WTC11 (cell line): Measurements from ENCODE around the gene RNF215. TPM values are rescaled to one million over a fixed set of nuclear protein-coding genes. Genes with fewer than 3 reads are reported as not detected.
"Not testable (repeated sequence)": the region's sequence is repeated elsewhere in the genome, so short reads cannot be mapped to it uniquely, and the experiment has no call there.

Experiments used
- ATAC-seq: fragments of 200-7000 bp; cut with Tn5 transposase; 2 replicates; pipeline ENCODE4 v1.10.0; 2021; ENCODE audit warnings: mild to moderate bottlenecking, moderate library complexity
- CTCF ChIA-PET: fragments of 300-600 bp; sonication (Branson Sonifier 250); formaldehyde crosslinking; loops from one replicate; lab custom pipeline; 2021; ENCODE audit warnings: antibody characterized with exemption; lab: Charles Lee
- POLR2A ChIA-PET: fragments of 350-600 bp; sonication (Branson Sonifier 250); formaldehyde crosslinking; loops from one replicate; lab custom pipeline; 2021; ENCODE audit warnings: antibody characterized with exemption; lab: Charles Lee
- DNase-seq: peaks from one replicate; pipeline ENCODE4 v3.0.0; 2021; ENCODE audit warnings: low spot score
- H3K27ac Mint-ChIP-seq: 2 replicates; pipeline ENCODE4 v1.8.0; 2021; ENCODE audit warnings: mixed read lengths
- H3K27me3 Mint-ChIP-seq: 2 replicates; pipeline ENCODE4 v1.8.0; 2021; ENCODE audit warnings: low read depth, mild to moderate bottlenecking, moderate library complexity, mixed read lengths
- H3K36me3 Mint-ChIP-seq: 2 replicates; pipeline ENCODE4 v1.8.0; 2021; ENCODE audit warnings: mixed read lengths
- H3K4me1 Mint-ChIP-seq: 2 replicates; pipeline ENCODE4 v1.8.0; 2022; ENCODE audit warnings: mixed read lengths
- H3K4me3 Mint-ChIP-seq: 2 replicates; pipeline ENCODE4 v1.8.0; 2021; ENCODE audit warnings: mild to moderate bottlenecking, moderate library complexity, mixed read lengths
- H3K9me3 Mint-ChIP-seq: 2 replicates; pipeline ENCODE4 v1.8.0; 2021; ENCODE audit warnings: mixed read lengths
- E2F4 ChIP-seq: sonication (generic); formaldehyde crosslinking; IDR thresholded peaks from 2 replicates; pipeline ENCODE4 v1.8.1; 2022; ENCODE audit warnings: low read depth, mild to moderate bottlenecking, moderate library complexity, missing genetic modification reagents, borderline replicate concordance
- ETV6 ChIP-seq: sonication (generic); formaldehyde crosslinking; IDR thresholded peaks from 2 replicates; pipeline ENCODE4 v1.8.1; 2022; ENCODE audit warnings: mild to moderate bottlenecking, missing genetic modification reagents
- GRHL2 ChIP-seq: fragments of 250-450 bp; sonication (Bioruptor Pico); IDR thresholded peaks from 2 replicates; pipeline ENCODE4 v1.8.0; 2022; ENCODE audit warnings: mild to moderate bottlenecking, moderate library complexity; ENCODE audit not compliant: insufficient replicate concordance, severe bottlenecking
- HMGA2 ChIP-seq: fragments of 250-450 bp; sonication (Bioruptor Pico); IDR thresholded peaks from 2 replicates; pipeline ENCODE4 v1.4.0; 2021; ENCODE audit warnings: mild to moderate bottlenecking, moderate library complexity
- JAZF1 ChIP-seq: fragments of 250-450 bp; sonication (Bioruptor Pico); IDR thresholded peaks from 2 replicates; pipeline ENCODE4 v1.9.0; 2021; ENCODE audit warnings: moderate library complexity, mild to moderate bottlenecking, inconsistent platforms
- NFYB ChIP-seq: sonication (generic); formaldehyde crosslinking; conservative IDR thresholded peaks from 2 replicates; pipeline ENCODE4 v1.8.0; 2022; ENCODE audit warnings: low read depth, missing genetic modification reagents
- PRDM15 ChIP-seq: sonication (generic); formaldehyde crosslinking; IDR thresholded peaks from 2 replicates; pipeline ENCODE4 v1.8.0; 2022; ENCODE audit warnings: missing genetic modification reagents
- RORB ChIP-seq: fragments of 250-450 bp; sonication (Bioruptor Pico); IDR thresholded peaks from 2 replicates; pipeline ENCODE4 v1.9.0; 2021; ENCODE audit warnings: mild to moderate bottlenecking
- TP53 ChIP-seq: sonication (generic); formaldehyde crosslinking; IDR thresholded peaks from 2 replicates; pipeline ENCODE4 v1.8.1; 2023; ENCODE audit warnings: mild to moderate bottlenecking, missing genetic modification reagents
- ZNF121 ChIP-seq: sonication (generic); formaldehyde crosslinking; IDR thresholded peaks from 2 replicates; pipeline ENCODE4 v1.8.0; 2023; ENCODE audit warnings: missing genetic modification reagents
- ZNF416 ChIP-seq: fragments of 250-450 bp; sonication (Bioruptor Pico); IDR thresholded peaks from 2 replicates; pipeline ENCODE4 v1.9.0; 2021; ENCODE audit warnings: mild to moderate bottlenecking, inconsistent platforms
- ZNF423 ChIP-seq: fragments of 250-450 bp; sonication (Bioruptor Pico); IDR thresholded peaks from 2 replicates; pipeline ENCODE4 v2.1.2; 2022; ENCODE audit warnings: mild to moderate bottlenecking, moderate library complexity
- total RNA-seq: library from RNA; stranded (reverse); gene quantifications from 3 replicates; pipeline ENCODE4 v1.2.3, GENCODE V29; 2021
- TF ChIP-seq, protein P1 (sequence below): sonication (generic); formaldehyde crosslinking; IDR thresholded peaks from 2 replicates; pipeline ENCODE4 v1.8.1; 2022; ENCODE audit warnings: missing genetic modification reagents, borderline replicate concordance
- TF ChIP-seq, protein P2 (sequence below): fragments of 250-450 bp; sonication (Bioruptor Pico); IDR thresholded peaks from 2 replicates; pipeline ENCODE4 v1.9.0; 2021; ENCODE audit warnings: mild to moderate bottlenecking
- TF ChIP-seq, protein P3 (sequence below): sonication (generic); formaldehyde crosslinking; IDR thresholded peaks from 2 replicates; pipeline ENCODE4 v1.8.0; 2022; ENCODE audit warnings: mild to moderate bottlenecking, missing genetic modification reagents
- TF ChIP-seq, protein P4 (sequence below): fragments of 250-450 bp; sonication (Bioruptor Pico); IDR thresholded peaks from 2 replicates; pipeline ENCODE4 v1.9.0; 2021; ENCODE audit warnings: moderate library complexity, mild to moderate bottlenecking, inconsistent platforms, borderline replicate concordance

RNF215 gene
- total RNA-seq, 1 experiment from 2014 or later: 25.4 TPM

DNA sequence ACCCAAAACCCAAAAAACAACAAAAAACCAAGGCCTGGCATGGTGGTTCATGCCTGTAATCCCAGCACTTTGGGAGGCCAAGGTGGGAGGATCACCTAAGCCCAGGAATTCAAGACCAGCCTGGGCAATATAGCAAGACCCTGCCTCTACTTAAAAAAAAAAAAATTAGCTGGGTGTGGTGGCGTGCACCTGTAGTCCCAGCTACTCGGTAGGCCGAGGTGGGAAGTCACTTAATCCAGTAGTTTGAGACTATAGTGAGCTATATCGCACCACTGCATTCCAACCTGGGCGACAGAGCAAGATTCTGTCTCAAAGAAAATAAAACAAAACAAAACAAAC lies 15.5 kb upstream of the RNF215 start:
- ATAC-seq, H3K27ac Mint-ChIP-seq, DNase-seq, H3K36me3 Mint-ChIP-seq, H3K9me3 Mint-ChIP-seq, H3K4me3 Mint-ChIP-seq: not testable (repeated sequence)
- peak; percentile 86; the same call in 1 of the 2 replicates for TF ChIP-seq ZNF121 (CRISPR knock-in tag)
- Mint-ChIP-seq H3K4me1 (peaks cover 21% of the 10 kb centered on the region), H3K27me3 (peaks cover 41% of the 10 kb centered on the region)
- CTCF ChIA-PET: interaction anchor here (0.8 to 1.4 kb wide), 5 partner anchors 15 to 350 kb away, joined by 3 to 8 read pairs (median 6); partner anchors contain the start of gene RNF215
- POLR2A ChIA-PET: interaction anchor here (0.6 to 2.1 kb wide), 2 partner anchors 21 to 967 kb away, joined by 3 to 6 read pairs; no protein-coding TSS in a partner anchor

DNA sequence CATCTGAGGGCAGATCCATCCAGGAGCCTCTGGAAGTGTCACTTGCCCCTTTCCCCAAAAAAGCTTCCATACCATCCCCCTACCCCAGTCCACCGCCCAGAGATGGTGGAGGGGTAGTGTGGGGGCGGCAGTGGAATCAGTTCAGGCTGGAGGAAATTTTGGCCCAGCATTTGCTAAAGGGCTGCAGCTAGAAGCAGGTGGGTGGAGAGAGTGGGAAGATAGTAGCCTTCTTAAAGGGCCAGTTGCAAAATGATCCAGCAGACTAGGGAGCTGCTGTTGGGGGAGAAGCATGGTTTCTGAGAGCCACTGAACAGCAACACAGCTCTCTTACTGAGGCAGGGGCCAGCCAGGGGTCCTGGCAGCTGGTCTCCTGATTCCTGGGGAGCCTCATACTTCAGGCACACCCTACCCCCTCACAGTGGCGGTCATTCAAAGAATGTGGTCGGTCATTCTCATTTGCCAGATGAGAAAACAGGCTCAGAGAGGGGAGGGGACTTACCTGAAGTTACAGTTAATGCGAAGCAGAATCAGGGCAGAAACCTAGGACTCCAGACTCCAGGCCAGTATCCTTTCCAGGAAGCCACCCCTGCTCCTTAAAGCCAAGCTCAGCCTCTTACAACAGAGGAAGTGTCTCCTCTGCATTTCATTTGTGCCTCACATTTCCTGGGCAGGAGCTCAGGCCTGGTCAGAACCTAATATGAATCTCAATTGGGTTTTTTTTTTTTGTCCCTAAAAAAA lies 15.0 kb upstream of the RNF215 start:
- peaks cover 3% of the 10 kb centered on the region; the same call in 1 of the 2 replicates for H3K36me3 Mint-ChIP-seq
- peaks cover 23% of the 10 kb centered on the region for H3K4me1 Mint-ChIP-seq
- POLR2A ChIA-PET: interaction anchor here (0.6 to 2.1 kb wide), 3 partner anchors 17 to 967 kb away, joined by 3 to 6 read pairs (median 3); no protein-coding TSS in a partner anchor
- ATAC-seq: peak; percentile 55
- peaks cover 46% of the 10 kb centered on the region for H3K27me3 Mint-ChIP-seq
- no peaks in the 10 kb centered on the region for H3K9me3 Mint-ChIP-seq
- CTCF ChIA-PET: interaction anchor here (0.6 to 1.4 kb wide), 6 partner anchors 15 to 970 kb away, joined by 3 to 8 read pairs (median 5); partner anchors contain the start of gene RNF215
- TF ChIP-seq ZNF423 (CRISPR knock-in tag) (peak; percentile 48; the same call in 1 of the 2 replicates), PRDM15 (CRISPR knock-in tag) (peak; percentile 70)
- TF ChIP-seq, protein P1, sequence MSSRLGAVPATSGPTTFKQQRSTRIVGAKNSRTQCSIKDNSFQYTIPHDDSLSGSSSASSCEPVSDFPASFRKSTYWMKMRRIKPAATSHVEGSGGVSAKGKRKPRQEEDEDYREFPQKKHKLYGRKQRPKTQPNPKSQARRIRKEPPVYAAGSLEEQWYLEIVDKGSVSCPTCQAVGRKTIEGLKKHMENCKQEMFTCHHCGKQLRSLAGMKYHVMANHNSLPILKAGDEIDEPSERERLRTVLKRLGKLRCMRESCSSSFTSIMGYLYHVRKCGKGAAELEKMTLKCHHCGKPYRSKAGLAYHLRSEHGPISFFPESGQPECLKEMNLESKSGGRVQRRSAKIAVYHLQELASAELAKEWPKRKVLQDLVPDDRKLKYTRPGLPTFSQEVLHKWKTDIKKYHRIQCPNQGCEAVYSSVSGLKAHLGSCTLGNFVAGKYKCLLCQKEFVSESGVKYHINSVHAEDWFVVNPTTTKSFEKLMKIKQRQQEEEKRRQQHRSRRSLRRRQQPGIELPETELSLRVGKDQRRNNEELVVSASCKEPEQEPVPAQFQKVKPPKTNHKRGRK (CRISPR knock-in tag): no peak
- TF ChIP-seq, all 79 proteins: peak for 2
- no peak for DNase-seq
- Mint-ChIP-seq H3K4me3 (no peak overlapping the region), H3K27ac (peak overlapping the region; percentile 68)

DNA sequence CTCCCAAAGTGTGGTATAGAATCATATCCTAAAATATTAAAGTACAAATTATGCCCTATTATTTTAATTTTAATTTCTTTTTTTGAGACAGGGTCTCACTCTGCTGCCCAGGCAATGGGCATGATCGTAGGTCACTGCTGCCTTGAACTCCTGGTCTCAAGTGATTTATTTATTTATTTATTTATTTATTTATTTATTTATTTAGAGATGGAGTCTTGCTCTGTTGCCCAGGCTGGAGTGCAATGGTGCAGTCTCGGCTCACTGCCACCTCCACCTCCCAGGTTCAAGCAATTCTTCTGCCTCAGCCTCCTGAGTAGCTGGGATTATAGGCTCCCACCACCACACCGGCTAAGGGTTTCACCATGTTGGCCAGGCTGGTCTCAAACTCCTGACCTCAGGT lies 13.8 kb upstream of the RNF215 start:
- H3K4me1 Mint-ChIP-seq: peaks cover 27% of the 10 kb centered on the region
- H3K4me3 Mint-ChIP-seq, H3K27ac Mint-ChIP-seq, H3K9me3 Mint-ChIP-seq, POLR2A ChIA-PET, CTCF ChIA-PET, H3K36me3 Mint-ChIP-seq, ATAC-seq, DNase-seq: not testable (repeated sequence)
- peaks cover 56% of the 10 kb centered on the region for H3K27me3 Mint-ChIP-seq
- peak; percentile 7; the same call in 1 of the 2 replicates for TF ChIP-seq ZNF121 (CRISPR knock-in tag)

DNA sequence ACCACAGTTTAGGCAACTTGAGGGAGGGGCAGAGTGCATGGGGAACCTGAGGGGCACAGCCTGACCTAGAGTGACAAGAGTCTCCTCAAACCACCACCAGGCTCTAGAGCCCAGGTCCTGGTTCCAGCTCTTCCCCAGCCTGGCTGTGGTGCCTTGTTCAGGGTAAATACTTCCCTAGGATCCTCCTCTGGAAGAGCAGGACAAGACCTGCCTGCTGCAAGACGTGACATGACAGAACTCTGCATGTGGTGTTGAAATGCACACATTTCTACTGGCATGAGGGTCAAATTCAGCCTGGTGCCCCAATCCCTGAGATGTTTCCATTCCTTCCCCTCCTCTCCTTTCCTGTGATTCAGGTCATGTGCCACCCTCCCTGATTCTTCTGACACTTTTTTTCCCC lies 12.9 kb upstream of the RNF215 start:
- ChIA-PET CTCF (interaction anchor here (0.6 kb wide), 1 partner anchor 135 kb away, joined by 4 read pairs; no protein-coding TSS in a partner anchor), POLR2A (no interaction called here)
- DNase-seq: no peak
- Mint-ChIP-seq H3K36me3 (no peaks in the 10 kb centered on the region), H3K4me1 (peaks cover 27% of the 10 kb centered on the region), H3K4me3 (no peak overlapping the region), H3K9me3 (no peaks in the 10 kb centered on the region), H3K27ac (peak overlapping the region; percentile 45; the same call in 1 of the 2 replicates), H3K27me3 (peaks cover 60% of the 10 kb centered on the region)
- ATAC-seq: no peak
- no peak for TF ChIP-seq TP53 (CRISPR knock-in tag)
- no peak for TF ChIP-seq NFYB (CRISPR knock-in tag)
- TF ChIP-seq, protein P2, sequence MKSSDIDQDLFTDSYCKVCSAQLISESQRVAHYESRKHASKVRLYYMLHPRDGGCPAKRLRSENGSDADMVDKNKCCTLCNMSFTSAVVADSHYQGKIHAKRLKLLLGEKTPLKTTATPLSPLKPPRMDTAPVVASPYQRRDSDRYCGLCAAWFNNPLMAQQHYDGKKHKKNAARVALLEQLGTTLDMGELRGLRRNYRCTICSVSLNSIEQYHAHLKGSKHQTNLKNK (CRISPR knock-in tag): no peak
- no peak for TF ChIP-seq HMGA2 (CRISPR knock-in tag)
- TF ChIP-seq, protein P3, sequence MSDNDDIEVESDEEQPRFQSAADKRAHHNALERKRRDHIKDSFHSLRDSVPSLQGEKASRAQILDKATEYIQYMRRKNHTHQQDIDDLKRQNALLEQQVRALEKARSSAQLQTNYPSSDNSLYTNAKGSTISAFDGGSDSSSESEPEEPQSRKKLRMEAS: no peak
- no peak for TF ChIP-seq RORB (CRISPR knock-in tag)
- TF ChIP-seq JAZF1 (CRISPR knock-in tag): no peak
- no peak for TF ChIP-seq GRHL2
- no peak for TF ChIP-seq E2F4 (CRISPR knock-in tag)
- TF ChIP-seq, protein P4, sequence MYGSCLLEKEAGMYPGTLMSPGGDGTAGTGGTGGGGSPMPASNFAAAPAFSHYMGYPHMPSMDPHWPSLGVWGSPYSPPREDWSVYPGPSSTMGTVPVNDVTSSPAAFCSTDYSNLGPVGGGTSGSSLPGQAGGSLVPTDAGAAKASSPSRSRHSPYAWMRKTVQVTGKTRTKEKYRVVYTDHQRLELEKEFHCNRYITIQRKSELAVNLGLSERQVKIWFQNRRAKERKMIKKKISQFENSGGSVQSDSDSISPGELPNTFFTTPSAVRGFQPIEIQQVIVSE (CRISPR knock-in tag): no peak
- TF ChIP-seq ETV6 (CRISPR knock-in tag): no peak
- no peak for TF ChIP-seq ZNF416
